Fibroblast of skin of right biceps (primary cell): Measurements from ENCODE around the gene ALDH16A1.

Experiments
- DNase-seq: peaks from one replicate; pipeline ENCODE4 v3.0.0-alpha.2; 2013

ALDH16A1 gene

DNA sequence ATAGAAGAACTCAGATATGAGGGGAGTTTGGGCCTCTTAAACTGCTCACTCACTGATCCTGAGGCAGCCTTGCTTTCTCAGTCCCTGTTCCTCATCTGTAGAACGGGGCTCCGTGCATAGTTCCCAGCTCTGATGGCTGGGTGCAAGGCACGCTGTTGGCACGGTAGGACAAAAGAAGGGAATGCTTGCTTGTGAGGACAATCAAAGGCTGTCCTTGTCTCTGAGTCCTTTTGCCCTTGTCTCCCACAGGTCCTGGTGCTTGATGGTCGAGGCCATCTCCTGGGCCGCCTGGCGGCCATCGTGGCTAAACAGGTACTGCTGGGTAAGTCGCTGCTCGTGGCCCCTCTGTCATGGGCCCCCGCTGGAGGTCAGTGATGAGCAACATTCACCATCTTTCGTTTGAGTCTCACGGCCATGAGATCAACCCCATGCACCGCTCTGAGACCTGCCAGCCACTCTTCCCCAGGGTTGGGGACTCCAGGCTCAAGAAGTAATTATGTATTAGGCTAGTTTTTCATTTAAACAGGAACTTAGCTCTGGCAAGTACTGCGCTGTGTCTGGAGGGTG, 36.7 kb downstream of the ALDH16A1 start:
- no peak for DNase-seq

DNA sequence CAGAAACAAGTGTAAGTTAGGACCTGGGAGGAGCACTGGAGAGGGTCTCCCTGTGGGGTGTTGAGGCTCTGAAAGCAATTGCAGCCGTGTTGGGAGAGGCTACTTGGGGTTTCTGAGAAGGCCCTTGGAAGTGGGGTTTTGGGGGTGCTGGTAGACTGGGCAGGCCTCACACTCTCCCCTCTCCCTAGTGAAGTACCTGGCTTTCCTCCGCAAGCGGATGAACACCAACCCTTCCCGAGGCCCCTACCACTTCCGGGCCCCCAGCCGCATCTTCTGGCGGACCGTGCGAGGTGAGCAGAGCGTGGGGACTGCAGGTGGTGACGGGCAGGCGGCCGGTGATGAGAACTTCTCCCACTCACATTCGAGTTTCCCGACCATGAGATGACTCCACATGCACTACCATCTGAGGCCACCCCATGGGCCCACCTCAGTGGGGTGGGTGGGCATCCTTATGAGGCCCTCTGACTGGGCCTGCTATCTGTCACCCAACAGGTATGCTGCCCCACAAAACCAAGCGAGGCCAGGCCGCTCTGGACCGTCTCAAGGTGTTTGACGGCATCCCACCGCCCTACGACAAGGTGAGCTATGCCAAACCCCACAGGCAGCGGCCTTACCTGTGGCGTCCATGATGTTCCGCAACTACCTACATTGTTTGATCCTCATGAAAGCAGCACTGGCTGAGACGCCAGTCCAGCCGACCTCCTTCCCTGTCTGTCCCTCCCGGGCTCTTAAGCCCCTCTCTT, 37.4 kb downstream of the ALDH16A1 start:
- no peak for DNase-seq

DNA sequence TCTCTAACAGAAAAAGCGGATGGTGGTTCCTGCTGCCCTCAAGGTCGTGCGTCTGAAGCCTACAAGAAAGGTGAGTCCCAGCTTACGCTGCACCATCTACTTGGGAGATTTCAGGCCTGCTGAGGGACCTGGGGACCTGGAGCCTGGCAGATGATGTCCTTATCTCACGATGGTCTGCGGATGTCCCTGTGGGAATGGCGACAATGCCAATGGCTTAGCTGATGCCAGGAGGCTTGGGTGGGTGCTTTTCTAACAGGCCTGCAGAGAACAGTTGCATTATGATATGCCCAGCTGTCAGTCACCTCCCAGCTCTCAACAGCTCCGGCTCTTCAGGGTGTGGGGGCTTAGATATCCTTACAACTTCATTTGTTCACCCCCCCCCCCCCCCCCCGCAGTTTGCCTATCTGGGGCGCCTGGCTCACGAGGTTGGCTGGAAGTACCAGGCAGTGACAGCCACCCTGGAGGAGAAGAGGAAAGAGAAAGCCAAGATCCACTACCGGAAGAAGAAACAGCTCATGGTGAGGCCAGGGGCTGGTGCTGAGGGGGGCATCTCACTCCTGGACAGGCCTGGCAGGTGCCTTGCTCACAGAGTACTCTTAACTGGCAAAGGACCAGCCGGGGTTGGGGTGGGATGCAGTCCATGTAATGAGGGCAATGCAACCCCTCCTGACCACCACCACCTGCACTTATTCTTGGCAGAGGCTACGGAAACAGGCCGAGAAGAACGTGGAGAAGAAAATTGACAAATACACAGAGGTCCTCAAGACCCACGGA, 38.2 kb downstream of the ALDH16A1 start:
- no peak for DNase-seq

DNA sequence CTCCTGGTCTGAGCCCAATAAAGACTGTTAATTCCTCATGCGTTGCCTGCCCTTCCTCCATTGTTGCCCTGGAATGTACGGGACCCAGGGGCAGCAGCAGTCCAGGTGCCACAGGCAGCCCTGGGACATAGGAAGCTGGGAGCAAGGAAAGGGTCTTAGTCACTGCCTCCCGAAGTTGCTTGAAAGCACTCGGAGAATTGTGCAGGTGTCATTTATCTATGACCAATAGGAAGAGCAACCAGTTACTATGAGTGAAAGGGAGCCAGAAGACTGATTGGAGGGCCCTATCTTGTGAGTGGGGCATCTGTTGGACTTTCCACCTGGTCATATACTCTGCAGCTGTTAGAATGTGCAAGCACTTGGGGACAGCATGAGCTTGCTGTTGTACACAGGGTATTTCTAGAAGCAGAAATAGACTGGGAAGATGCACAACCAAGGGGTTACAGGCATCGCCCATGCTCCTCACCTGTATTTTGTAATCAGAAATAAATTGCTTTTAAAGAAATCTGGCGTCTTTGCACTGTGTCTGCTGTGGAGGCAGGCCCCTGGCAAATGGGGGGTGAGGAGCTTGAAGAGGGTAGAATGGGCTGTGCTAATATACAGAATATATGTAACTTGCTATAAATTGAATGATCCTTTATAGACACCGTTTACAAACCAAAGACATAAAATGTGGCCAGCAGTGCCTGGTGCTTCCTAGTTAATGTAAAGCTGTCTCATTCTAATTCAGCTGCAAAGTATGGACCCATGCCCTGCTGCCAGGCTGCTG, 39.0 kb downstream of the ALDH16A1 start:
- no peak for DNase-seq

DNA sequence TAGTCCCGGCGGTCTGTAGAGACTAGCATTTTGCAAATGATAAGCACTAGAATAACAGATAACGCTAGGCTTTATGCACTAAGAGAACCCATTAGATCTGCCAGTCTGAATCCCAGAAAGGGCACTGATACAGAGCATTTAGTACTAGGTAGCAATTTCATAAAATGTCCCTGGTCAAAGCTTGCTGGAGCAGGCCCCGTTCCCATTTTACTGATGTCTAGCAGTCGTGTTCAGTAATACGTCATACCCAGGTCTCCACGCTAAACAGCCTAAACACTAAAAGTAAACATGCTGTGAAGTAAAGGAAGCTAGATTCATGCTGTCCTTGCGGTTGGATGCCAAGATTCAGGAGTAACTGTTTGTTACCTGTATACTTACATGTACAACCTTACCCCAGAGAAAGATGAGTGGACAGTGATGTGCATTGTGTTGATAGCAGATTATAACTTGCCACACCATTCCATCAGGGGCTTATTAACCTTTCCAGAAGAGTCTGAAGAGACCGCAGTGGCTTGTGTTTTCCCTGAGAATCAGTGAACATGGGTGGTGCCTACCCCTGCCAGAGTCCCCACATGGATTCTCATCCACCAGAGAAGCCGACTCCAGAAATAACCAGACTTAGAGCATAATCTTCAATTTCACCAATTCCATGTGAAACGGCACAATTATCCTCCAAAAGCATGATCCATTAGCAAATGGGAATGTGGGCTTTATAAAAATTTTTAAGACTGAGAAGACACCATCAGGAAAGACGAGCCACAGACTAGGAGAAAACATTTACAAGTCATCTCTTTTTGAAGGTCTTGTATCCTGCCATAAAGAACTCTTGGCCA, 39.8 kb downstream of the ALDH16A1 start:
- DNase-seq = peak; percentile 39

DNA sequence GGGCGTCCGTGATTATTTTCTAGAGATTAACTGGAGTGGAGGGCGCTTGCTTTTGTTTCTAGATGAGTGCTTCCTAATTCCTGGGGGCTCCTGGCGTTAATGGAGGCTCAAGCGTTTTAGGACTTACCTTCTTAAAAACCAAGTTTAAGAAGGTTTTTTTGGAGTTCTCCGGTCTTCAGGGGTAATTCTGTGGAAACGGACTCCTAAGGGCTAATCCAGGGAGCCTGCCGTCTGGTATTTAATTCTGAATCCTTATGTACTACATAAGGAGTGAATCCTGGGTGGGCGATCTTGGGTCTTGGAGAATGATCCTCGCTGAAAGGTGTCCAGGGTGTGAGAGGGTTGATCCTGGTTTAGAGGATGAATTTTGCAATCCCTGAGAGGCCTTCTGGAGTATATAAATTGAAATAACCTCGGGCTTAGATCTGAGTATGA, 43.6 kb downstream of the ALDH16A1 start:
- no peak for DNase-seq

DNA sequence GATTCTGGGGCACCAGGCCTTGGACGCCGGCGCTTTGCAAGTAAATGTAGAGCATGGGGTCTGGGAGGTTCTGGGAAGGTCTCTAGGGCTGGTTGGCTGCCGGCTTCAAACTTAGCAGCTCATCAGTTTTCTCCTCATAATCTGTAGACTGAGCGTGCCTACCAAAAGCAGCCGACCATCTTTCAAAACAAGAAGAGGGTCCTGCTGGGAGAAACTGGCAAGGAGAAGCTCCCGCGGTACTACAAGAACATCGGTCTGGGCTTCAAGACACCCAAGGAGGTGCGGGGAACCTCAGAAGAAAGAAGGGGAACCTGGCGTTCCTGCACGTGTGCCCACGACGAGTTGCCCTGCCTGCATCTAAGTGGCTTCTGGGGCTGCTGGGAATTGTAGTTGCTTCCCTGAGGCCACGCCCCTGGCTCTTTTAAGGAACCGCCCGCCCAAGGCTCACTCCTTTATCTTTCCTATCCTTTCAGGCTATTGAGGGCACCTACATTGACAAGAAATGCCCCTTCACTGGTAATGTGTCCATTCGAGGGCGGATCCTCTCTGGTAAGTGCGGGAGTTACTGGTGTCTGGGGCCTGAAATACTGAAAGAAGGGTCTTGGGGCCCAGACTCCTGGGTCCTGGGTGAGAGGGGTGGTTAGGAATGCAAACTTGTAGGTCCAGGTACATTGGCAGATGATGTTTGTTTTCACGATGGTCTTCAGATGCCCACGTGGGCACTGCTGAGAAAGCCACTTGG, 44.2 kb downstream of the ALDH16A1 start:
- peak; percentile 59 for DNase-seq

DNA sequence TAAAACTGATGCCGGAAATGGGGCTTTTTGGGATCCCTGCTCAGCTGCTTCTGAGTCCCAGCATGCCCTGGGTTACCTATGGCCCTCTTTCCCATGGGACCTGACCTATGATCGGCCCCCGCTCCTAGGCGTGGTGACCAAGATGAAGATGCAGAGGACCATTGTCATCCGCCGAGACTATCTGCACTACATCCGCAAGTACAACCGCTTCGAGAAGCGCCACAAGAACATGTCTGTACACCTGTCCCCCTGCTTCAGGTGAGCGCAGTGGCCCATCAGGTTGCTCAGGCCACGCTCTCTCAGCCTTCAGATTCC, 44.7 kb downstream of the ALDH16A1 start:
- DNase-seq = no peak

DNA sequence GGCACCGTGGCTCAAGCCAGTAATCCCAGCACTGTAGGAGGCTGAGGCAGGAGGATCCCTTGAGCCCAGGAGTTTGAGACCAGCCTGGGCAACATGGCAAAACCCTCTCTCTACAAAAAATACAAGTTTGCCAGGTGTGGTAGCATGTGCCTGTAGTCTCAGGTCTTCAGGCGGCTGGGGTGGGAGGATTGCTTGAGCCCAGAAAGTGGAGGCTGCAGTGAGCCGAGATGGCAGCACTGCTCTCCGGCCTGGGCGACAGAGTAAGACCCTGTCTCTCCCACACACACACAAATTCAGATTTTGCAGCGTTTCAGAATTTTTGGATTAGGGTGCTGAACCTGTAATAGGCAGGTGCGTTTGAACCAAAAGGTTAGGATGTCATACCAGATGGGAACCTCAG, 45.5 kb downstream of the ALDH16A1 start:
- DNase-seq = no peak

DNA sequence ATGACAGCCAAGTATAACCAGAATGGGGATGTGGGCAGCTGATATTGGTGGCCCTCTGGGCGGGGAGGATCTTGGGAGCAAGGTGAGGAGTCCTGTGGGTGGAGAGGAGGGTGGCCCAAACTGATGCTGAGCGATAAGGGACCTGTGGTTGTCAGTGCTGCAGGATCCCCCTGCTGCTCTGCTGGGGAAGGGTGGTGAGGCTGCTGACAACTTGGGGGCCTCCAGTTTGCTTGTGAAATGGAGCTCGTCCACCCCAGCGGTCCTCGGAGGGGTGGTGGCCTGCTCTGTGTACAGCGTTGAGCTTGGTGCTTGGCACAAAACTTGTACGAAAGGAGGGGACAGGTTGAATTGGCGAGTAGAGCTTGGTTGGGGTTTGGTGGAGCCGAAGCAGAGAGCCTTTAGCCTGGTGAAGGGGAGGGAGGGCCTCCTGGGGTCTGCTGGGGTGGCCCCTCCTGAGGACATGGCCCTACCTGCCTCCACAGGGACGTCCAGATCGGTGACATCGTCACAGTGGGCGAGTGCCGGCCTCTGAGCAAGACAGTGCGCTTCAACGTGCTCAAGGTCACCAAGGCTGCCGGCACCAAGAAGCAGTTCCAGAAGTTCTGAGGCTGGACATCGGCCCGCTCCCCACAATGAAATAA, 46.1 kb downstream of the ALDH16A1 start:
- no peak for DNase-seq

DNA sequence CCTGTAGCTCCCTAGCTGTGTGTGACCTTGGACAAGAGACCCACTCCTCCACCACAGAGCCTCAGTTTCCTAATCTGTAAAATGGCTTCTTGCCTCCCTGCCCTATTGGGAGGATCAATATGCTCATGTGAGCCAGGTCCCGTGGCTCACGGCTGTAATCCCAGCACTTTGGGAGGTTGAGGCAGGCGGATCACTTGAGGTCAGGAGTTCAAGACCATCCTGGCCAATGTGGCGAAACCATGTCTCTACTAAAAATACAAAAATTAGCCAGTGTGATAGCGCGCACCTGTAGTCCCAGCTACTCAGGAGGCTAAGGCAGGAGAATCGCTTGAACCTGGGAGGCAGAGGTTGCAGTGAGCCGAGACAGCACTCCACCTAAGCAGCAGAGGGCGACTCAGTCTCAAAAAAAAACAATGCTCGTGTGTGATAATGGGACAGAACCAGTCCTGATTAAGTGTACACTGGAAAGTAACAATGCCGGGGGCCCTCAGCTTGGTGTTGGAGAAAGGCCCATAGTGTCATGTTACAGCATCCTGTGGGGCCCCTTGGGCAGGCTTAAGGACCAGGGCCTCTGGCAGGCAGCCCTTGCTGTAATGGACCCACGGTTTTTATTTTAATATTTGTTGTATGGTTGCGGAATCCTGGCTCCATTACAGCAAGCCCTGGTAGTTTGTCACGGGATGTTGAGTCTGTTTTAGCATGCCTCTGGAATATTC, 50.0 kb downstream of the ALDH16A1 start:
- DNase-seq = peak; percentile 76

DNA sequence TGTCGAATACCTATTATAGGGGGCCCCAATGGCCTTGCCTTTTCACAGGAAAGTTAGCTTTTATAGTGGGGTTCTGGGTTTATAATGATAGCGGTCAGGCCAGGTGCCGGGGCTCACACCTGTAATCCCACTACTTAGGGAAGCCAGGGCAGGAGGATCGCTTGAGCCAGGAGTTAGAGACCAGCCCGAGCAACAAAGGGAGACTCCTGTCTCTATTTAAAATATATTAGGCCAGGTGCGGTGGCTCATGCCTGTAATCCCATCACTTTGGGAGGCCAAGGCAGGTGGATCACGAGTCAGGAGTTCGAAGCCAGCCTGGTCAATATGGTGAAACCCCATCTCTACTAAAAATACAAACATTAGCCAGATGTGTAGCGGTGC, 50.5 kb downstream of the ALDH16A1 start:
- no peak for DNase-seq

DNA sequence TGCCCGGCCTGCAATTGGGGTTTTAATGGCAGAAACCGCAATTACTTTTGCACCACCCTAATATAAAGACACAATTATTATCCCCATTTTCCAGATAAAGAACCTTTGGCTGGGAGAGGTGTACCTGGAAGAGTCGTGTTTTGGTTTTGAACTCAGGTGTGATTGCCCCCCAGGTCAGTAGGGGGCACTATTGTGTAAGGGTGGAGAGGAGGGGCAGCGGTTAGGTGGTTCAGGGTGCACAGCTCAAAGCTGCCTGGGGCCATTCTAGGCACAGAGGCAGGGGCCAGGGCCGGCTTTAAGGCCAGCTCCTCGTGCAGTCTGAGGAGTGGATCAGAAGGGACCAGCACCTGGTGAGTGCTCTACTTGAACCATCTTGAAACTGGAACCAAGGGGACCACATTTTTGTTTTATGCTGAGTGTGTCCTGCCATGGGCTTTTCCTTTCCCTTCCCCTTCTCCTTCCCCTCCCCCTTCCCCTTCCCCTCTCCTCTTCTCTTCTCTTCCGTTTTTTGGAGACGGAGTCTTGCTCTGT, 53.6 kb downstream of the ALDH16A1 start:
- peak; percentile 48 for DNase-seq

DNA sequence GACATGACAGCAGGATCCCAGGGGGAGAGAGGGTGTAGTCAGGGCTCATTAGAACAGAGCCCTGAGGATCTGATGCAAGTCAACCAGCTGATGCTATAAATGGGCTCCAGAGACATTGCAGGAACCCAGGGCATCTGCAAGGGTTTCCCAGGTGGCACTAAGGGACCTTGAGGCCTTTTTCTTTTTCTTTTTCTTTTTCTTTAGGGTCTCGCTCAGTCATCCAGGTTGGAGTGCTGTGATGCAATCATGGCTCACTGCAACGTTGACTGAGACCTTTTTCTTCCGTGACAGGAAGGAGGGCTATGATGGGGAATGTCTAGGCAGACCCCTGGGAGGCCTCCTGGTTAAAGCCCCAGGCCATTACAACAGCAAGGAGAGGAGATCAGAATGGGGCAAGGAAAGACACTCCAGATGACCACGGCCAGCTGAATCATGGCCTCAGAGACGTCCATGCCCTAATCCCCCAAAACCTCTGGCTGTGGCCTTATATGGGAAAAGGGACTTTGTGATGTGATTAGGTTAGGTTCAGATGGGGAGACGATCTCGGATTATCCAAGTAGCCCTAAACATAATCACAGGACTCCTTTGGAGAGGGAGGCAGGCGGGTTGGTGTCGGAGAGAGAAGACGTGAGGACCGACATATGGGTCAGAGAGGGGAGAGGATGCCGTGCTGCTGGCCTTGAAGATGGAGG, 54.9 kb downstream of the ALDH16A1 start:
- DNase-seq = no peak

DNA sequence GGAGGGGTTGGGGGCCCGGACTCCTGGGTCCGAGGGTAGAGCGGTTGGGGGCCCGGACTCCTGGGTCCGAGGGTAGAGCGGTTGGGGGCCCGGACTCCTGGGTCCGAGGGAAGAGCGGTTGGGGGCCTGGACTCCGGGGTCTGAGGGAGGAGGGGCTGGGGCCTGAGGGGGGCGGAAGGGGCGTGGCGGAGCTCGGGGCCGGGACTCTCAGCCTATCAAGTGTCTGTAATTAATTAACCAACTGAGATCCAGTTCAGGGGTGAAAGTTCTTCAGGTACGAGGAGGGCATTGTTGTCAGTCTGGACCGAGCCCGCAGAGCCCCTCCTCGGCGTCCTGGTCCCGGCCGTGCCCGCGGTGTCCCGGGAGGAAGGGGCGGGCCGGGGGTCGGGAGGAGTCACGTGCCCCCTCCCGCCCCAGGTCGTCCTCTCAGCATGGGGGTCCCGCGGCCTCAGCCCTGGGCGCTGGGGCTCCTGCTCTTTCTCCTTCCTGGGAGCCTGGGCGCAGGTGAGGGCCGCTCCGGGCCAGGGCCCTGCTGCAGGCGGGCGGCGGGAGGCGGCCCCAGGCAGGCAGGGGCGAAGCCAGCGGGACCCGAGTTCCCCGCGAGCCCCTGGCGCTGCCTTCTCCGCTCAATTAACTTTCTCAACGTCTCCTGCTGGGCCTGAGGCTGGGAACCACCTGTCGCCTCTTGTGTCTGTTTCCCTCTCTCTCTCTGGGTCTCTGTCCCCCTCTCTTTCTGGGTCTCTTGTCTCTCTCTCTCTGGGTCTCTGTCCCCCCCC, 60.1 kb downstream of the ALDH16A1 start:
- no peak for DNase-seq

DNA sequence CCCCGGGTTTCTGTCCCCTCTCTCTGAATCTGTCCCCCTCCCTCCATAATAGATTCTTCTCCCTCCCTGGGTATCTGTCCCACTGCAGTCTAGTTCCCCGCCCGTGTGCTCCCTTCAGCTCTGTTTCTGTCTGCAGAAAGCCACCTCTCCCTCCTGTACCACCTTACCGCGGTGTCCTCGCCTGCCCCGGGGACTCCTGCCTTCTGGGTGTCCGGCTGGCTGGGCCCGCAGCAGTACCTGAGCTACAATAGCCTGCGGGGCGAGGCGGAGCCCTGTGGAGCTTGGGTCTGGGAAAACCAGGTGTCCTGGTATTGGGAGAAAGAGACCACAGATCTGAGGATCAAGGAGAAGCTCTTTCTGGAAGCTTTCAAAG, 60.7 kb downstream of the ALDH16A1 start:
- DNase-seq = no peak

DNA sequence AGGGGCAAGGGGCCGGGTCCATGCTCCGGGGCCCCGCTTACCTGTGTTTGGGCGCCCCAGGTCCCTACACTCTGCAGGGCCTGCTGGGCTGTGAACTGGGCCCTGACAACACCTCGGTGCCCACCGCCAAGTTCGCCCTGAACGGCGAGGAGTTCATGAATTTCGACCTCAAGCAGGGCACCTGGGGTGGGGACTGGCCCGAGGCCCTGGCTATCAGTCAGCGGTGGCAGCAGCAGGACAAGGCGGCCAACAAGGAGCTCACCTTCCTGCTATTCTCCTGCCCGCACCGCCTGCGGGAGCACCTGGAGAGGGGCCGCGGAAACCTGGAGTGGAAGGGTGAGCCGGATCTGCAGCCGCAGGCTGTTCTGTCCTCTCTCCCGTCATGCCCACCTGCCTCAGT, 61.1 kb downstream of the ALDH16A1 start:
- no peak for DNase-seq

DNA sequence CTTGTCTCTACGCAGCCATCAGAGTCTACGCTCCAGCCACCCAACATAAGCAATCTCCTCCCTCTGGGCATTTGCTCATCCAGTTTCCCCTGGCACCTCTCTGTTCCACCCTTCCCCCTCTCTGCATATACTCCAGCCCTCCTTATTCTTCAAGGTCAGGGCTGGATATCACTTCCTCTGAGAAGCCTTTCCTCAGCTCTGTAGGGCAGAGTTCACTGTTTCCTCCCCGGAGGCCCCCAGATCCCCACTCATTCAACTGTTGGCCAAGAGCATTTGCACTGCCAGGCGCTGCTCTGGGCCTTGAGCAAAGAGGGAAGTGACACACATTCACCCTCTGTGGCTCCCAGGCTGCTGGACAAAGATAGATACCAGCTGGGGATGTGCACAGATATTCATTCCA, 62.7 kb downstream of the ALDH16A1 start:
- DNase-seq = no peak

DNA sequence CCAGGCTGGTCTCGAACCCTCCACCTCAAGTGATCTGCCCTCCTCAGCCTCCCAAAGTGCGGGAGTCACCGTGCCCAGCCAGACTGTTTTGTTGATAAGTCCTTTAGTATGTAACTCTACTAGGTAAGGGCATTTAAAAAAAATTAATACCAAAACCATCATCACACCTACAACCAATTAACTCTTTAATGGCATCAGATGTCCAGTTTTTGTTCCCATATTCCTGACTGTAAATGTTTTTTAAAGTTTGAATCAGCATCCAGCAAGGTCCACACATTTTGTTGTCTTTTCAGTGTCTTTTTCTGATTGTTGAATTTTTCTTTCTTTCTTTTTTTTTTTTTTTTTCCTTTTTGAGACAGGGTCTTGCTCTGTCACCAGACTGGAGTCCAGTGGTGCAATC, 65.0 kb downstream of the ALDH16A1 start:
- no peak for DNase-seq
